ENCODE results near the gene FAM72A.
"Not testable (repeated sequence)": the region's sequence is repeated elsewhere in the genome, so short reads cannot be mapped to it uniquely, and the experiment has no call there.

Gene FAM72A

GRCh38 chr1:206169794-206170193 is 32.8 kb downstream of the FAM72A start:
- DNase-seq (ENCODE audit: low read depth in 2 of 2): not testable (repeated sequence)

GRCh38 chr1:206167350-206168029 is 35.1 kb downstream of the FAM72A start:
- DNase-seq (ENCODE audit: low read depth in 2 of 2): not testable (repeated sequence)

GRCh38 chr1:206145771-206146290 is 56.8 kb downstream of the FAM72A start:
- no peak for DNase-seq (ENCODE audit: low read depth in 2 of 2)

GRCh38 chr1:206144605-206145004 is 58.0 kb downstream of the FAM72A start:
- no peak for DNase-seq (ENCODE audit: low read depth in 2 of 2)

- DNase-seq (ENCODE audit: low read depth in 2 of 2): no peak
Observed at GRCh38 chr1:206143537-206144172, 59.0 kb downstream of the FAM72A start.

- no peak for DNase-seq (ENCODE audit: low read depth in 2 of 2)
Observed at GRCh38 chr1:206142770-206143169, 59.9 kb downstream of the FAM72A start.

- DNase-seq (ENCODE audit: low read depth in 2 of 2): no peak
Observed at GRCh38 chr1:206142011-206142410, 60.6 kb downstream of the FAM72A start.

- no peak for DNase-seq (ENCODE audit: low read depth in 2 of 2)
Observed at GRCh38 chr1:206136241-206136640, 66.4 kb downstream of the FAM72A start.

All from stimulated activated CD8-positive, alpha-beta memory T cell treated with anti-CD3 and anti-CD28 coated beads, Interleukin-7, amount 100 ng/mL, for 4 hours (primary cell).